Measurements from ENCODE around the gene CLDN5. TPM values are rescaled to one million over a fixed set of nuclear protein-coding genes. Genes with fewer than 3 reads are reported as not detected.

Gene CLDN5
- total and polyA plus RNA-seq, 2 donors (not counting 1 experiment from before 2014, with no cell fraction given): not detected

- TF ChIP-seq CTCF (IDR thresholded peaks at IDR 0.05): no peak
These were observed 23.4 kb upstream of the CLDN5 start for GRCh38 chr22:19547620-19548019.

GRCh38 chr22:19546680-19547079 is 22.5 kb upstream of the CLDN5 start:
- no peak overlapping the region for H3K4me2 ChIP-seq (replicated peaks; ENCODE audit: low read depth, low read length, poor library complexity, severe bottlenecking)

More at GRCh38 chr22:19547620-19548019, 23.4 kb upstream of the CLDN5 start:
- Histone ChIP-seq H2AFZ (ENCODE audit: insufficient read depth, low read depth, low read length, poor library complexity, severe bottlenecking) (no peak overlapping the region), H3K4me1 (ENCODE audit: control insufficient read depth in 2 of 2, insufficient read depth in 2 of 2, low read length in 2 of 2) (no peaks in the 10 kb centered on the region), H3K36me3 (replicated peaks in 1 of 2; ENCODE audit: control extremely low read depth in 1 of 2, control insufficient read depth in 1 of 2, extremely low read depth in 1 of 2, insufficient read depth in 2 of 2, low read length in 1 of 2) (no peaks in the 10 kb centered on the region), H3K4me3 (ENCODE audit: control extremely low read depth in 1 of 5, extremely low read depth in 1 of 5, insufficient read depth in 1 of 5, low read depth in 2 of 5, low read length in 4 of 5) (no peak overlapping the region), H4K20me1 (ENCODE audit: control insufficient read depth, insufficient read depth, low read length, poor library complexity, severe bottlenecking) (no peaks in the 10 kb centered on the region), H3K79me2 (ENCODE audit: control insufficient read depth, insufficient read depth, low read length) (no peaks in the 10 kb centered on the region), H3K27ac (ENCODE audit: low read length in 2 of 2) (no peak overlapping the region), H3K27me3 (replicated peaks in 1 of 4; ENCODE audit: control extremely low read depth in 1 of 4, control insufficient read depth in 3 of 4, insufficient read depth in 4 of 4, low read length in 3 of 4) (no peaks in the 10 kb centered on the region), H3K9me3 (ENCODE audit: control extremely low read depth in 1 of 3, control insufficient read depth in 2 of 3, insufficient read depth in 1 of 3, low read length in 2 of 3) (no peaks in the 10 kb centered on the region), H3K4me2 (replicated peaks; ENCODE audit: low read depth, low read length, poor library complexity, severe bottlenecking) (no peak overlapping the region), H3K9ac (ENCODE audit: low read length) (no peak overlapping the region)
- H3K27me3 Mint-ChIP-seq: peaks cover 21% of the 10 kb centered on the region
- WGBS (ENCODE audit: insufficient coverage): no CpG with 5 or more reads among the region's 8 CpGs
- DNase-seq (no peak), ATAC-seq (ENCODE audit: low read depth) (no peak)
- no peak overlapping the region for H3K27ac Mint-ChIP-seq
- no peak overlapping the region for H3K4me3 Mint-ChIP-seq
- intact Hi-C loops (cut with micrococcal nuclease): no loop called here
- ChIA-PET POLR2A (no interaction called here), CTCF (no interaction called here)
- H3K4me1 Mint-ChIP-seq: no peaks in the 10 kb centered on the region
- H3K9me3 Mint-ChIP-seq (ENCODE audit: insufficient read depth): no peaks in the 10 kb centered on the region

More at GRCh38 chr22:19546680-19547079, 22.5 kb upstream of the CLDN5 start:
- Histone ChIP-seq H3K27me3 (replicated peaks in 1 of 4; ENCODE audit: control extremely low read depth in 1 of 4, control insufficient read depth in 3 of 4, insufficient read depth in 4 of 4, low read length in 3 of 4) (no peaks in the 10 kb centered on the region), H3K9me3 (ENCODE audit: control extremely low read depth in 1 of 3, control insufficient read depth in 2 of 3, insufficient read depth in 1 of 3, low read length in 2 of 3) (no peaks in the 10 kb centered on the region), H3K4me3 (ENCODE audit: control extremely low read depth in 1 of 5, extremely low read depth in 1 of 5, insufficient read depth in 1 of 5, low read depth in 2 of 5, low read length in 4 of 5) (no peak overlapping the region), H3K27ac (ENCODE audit: low read length in 2 of 2) (no peak overlapping the region), H2AFZ (ENCODE audit: insufficient read depth, low read depth, low read length, poor library complexity, severe bottlenecking) (no peak overlapping the region), H3K79me2 (ENCODE audit: control insufficient read depth, insufficient read depth, low read length) (no peaks in the 10 kb centered on the region), H3K9ac (ENCODE audit: low read length) (no peak overlapping the region), H4K20me1 (ENCODE audit: control insufficient read depth, insufficient read depth, low read length, poor library complexity, severe bottlenecking) (no peaks in the 10 kb centered on the region), H3K4me1 (ENCODE audit: control insufficient read depth in 2 of 2, insufficient read depth in 2 of 2, low read length in 2 of 2) (no peaks in the 10 kb centered on the region), H3K36me3 (replicated peaks in 1 of 2; ENCODE audit: control extremely low read depth in 1 of 2, control insufficient read depth in 1 of 2, extremely low read depth in 1 of 2, insufficient read depth in 2 of 2, low read length in 1 of 2) (no peaks in the 10 kb centered on the region)
- ChIA-PET CTCF (no interaction called here), POLR2A (no interaction called here)
- TF ChIP-seq EZH2 (IDR thresholded peaks at IDR 0.05; ENCODE audit: borderline replicate concordance, insufficient read depth, low read depth, low read length, poor library complexity, severe bottlenecking) (no peak), CTCF (IDR thresholded peaks at IDR 0.05) (no peak)
- Mint-ChIP-seq H3K27me3 (peaks cover 23% of the 10 kb centered on the region), H3K4me3 (no peak overlapping the region), H3K27ac (no peak overlapping the region), H3K9me3 (ENCODE audit: insufficient read depth) (no peaks in the 10 kb centered on the region), H3K4me1 (no peaks in the 10 kb centered on the region)
- 61% methylated on average over 5 of the region's 6 CpGs for WGBS (ENCODE audit: insufficient coverage)
- intact Hi-C loops (cut with micrococcal nuclease): no loop called here
- no peak for DNase-seq
- no peak for ATAC-seq (ENCODE audit: low read depth)
